WTC11 (cell line): ENCODE measurements around the gene CD180. TPM values are rescaled to one million over a fixed set of nuclear protein-coding genes. Genes with fewer than 3 reads are reported as not detected.

Experiments used
- ATAC-seq: fragments of 200-7000 bp; cut with Tn5 transposase; 2 replicates; pipeline ENCODE4 v1.10.0; 2021; ENCODE audit warnings: mild to moderate bottlenecking, moderate library complexity
- CTCF ChIA-PET: fragments of 300-600 bp; sonication (Branson Sonifier 250); formaldehyde crosslinking; loops from one replicate; lab custom pipeline; 2021; ENCODE audit warnings: antibody characterized with exemption; lab: Charles Lee
- POLR2A ChIA-PET: fragments of 350-600 bp; sonication (Branson Sonifier 250); formaldehyde crosslinking; loops from one replicate; lab custom pipeline; 2021; ENCODE audit warnings: antibody characterized with exemption; lab: Charles Lee
- DNase-seq: peaks from one replicate; pipeline ENCODE4 v3.0.0; 2021; ENCODE audit warnings: low spot score
- H3K27ac Mint-ChIP-seq: 2 replicates; pipeline ENCODE4 v1.8.0; 2021; ENCODE audit warnings: mixed read lengths
- H3K27me3 Mint-ChIP-seq: 2 replicates; pipeline ENCODE4 v1.8.0; 2021; ENCODE audit warnings: low read depth, mild to moderate bottlenecking, moderate library complexity, mixed read lengths
- H3K36me3 Mint-ChIP-seq: 2 replicates; pipeline ENCODE4 v1.8.0; 2021; ENCODE audit warnings: mixed read lengths
- H3K4me1 Mint-ChIP-seq: 2 replicates; pipeline ENCODE4 v1.8.0; 2022; ENCODE audit warnings: mixed read lengths
- H3K4me3 Mint-ChIP-seq: 2 replicates; pipeline ENCODE4 v1.8.0; 2021; ENCODE audit warnings: mild to moderate bottlenecking, moderate library complexity, mixed read lengths
- H3K9me3 Mint-ChIP-seq: 2 replicates; pipeline ENCODE4 v1.8.0; 2021; ENCODE audit warnings: mixed read lengths
- ATF1 ChIP-seq: sonication (generic); formaldehyde crosslinking; IDR thresholded peaks from 2 replicates; pipeline ENCODE4 v1.8.1; 2023; ENCODE audit warnings: mild to moderate bottlenecking, moderate library complexity, missing genetic modification reagents
- CREB1 ChIP-seq: sonication (generic); formaldehyde crosslinking; IDR thresholded peaks from 2 replicates; pipeline ENCODE4 v1.8.0; 2023; ENCODE audit warnings: mild to moderate bottlenecking, missing genetic modification reagents
- E2F4 ChIP-seq: sonication (generic); formaldehyde crosslinking; IDR thresholded peaks from 2 replicates; pipeline ENCODE4 v1.8.1; 2022; ENCODE audit warnings: low read depth, mild to moderate bottlenecking, moderate library complexity, missing genetic modification reagents, borderline replicate concordance
- HMGA2 ChIP-seq: fragments of 250-450 bp; sonication (Bioruptor Pico); IDR thresholded peaks from 2 replicates; pipeline ENCODE4 v1.4.0; 2021; ENCODE audit warnings: mild to moderate bottlenecking, moderate library complexity
- HMGXB4 ChIP-seq: sonication (generic); formaldehyde crosslinking; IDR thresholded peaks from 2 replicates; pipeline ENCODE4 v1.8.1; 2023; ENCODE audit warnings: mild to moderate bottlenecking, moderate library complexity, missing genetic modification reagents
- KAT7 ChIP-seq: sonication (generic); formaldehyde crosslinking; IDR thresholded peaks from 2 replicates; pipeline ENCODE4 v1.8.1; 2023; ENCODE audit warnings: missing genetic modification reagents, mild to moderate bottlenecking, borderline replicate concordance
- OVOL2 ChIP-seq: fragments of 250-450 bp; sonication (Bioruptor Pico); IDR thresholded peaks from 2 replicates; pipeline ENCODE4 v1.9.0; 2021; ENCODE audit warnings: mild to moderate bottlenecking, borderline replicate concordance
- RORB ChIP-seq: fragments of 250-450 bp; sonication (Bioruptor Pico); IDR thresholded peaks from 2 replicates; pipeline ENCODE4 v1.9.0; 2021; ENCODE audit warnings: mild to moderate bottlenecking
- SP1 ChIP-seq: sonication (generic); formaldehyde crosslinking; conservative IDR thresholded peaks from 2 replicates; pipeline ENCODE4 v1.8.1; 2022; ENCODE audit warnings: missing genetic modification reagents
- TCF7 ChIP-seq: sonication (generic); formaldehyde crosslinking; IDR thresholded peaks from 2 replicates; pipeline ENCODE4 v1.8.0; 2022; ENCODE audit warnings: mild to moderate bottlenecking, low read depth, missing genetic modification reagents, moderate library complexity
- ZNF138 ChIP-seq: sonication (generic); formaldehyde crosslinking; conservative IDR thresholded peaks from 2 replicates; pipeline ENCODE4 v1.8.1; 2022; ENCODE audit warnings: mild to moderate bottlenecking, moderate library complexity, missing genetic modification reagents
- total RNA-seq: library from RNA; stranded (reverse); gene quantifications from 3 replicates; pipeline ENCODE4 v1.2.3, GENCODE V29; 2021
- TF ChIP-seq, protein P1 (sequence below): fragments of 250-450 bp; sonication (Bioruptor Pico); IDR thresholded peaks from 2 replicates; pipeline ENCODE4 v1.9.0; 2021; ENCODE audit warnings: mild to moderate bottlenecking, borderline replicate concordance
- TF ChIP-seq, protein P2 (sequence below): sonication (generic); formaldehyde crosslinking; IDR thresholded peaks from 2 replicates; pipeline ENCODE4 v1.8.0; 2023; ENCODE audit warnings: mild to moderate bottlenecking, missing genetic modification reagents

The CD180 gene
- total RNA-seq, 1 experiment from 2014 or later: not detected

GRCh38 chr5:67187006-67187715 lies 9.4 kb downstream of the CD180 start (continued):
- TF ChIP-seq, protein P1, sequence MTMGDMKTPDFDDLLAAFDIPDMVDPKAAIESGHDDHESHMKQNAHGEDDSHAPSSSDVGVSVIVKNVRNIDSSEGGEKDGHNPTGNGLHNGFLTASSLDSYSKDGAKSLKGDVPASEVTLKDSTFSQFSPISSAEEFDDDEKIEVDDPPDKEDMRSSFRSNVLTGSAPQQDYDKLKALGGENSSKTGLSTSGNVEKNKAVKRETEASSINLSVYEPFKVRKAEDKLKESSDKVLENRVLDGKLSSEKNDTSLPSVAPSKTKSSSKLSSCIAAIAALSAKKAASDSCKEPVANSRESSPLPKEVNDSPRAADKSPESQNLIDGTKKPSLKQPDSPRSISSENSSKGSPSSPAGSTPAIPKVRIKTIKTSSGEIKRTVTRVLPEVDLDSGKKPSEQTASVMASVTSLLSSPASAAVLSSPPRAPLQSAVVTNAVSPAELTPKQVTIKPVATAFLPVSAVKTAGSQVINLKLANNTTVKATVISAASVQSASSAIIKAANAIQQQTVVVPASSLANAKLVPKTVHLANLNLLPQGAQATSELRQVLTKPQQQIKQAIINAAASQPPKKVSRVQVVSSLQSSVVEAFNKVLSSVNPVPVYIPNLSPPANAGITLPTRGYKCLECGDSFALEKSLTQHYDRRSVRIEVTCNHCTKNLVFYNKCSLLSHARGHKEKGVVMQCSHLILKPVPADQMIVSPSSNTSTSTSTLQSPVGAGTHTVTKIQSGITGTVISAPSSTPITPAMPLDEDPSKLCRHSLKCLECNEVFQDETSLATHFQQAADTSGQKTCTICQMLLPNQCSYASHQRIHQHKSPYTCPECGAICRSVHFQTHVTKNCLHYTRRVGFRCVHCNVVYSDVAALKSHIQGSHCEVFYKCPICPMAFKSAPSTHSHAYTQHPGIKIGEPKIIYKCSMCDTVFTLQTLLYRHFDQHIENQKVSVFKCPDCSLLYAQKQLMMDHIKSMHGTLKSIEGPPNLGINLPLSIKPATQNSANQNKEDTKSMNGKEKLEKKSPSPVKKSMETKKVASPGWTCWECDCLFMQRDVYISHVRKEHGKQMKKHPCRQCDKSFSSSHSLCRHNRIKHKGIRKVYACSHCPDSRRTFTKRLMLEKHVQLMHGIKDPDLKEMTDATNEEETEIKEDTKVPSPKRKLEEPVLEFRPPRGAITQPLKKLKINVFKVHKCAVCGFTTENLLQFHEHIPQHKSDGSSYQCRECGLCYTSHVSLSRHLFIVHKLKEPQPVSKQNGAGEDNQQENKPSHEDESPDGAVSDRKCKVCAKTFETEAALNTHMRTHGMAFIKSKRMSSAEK (CRISPR knock-in tag): no peak
- TF ChIP-seq RORB (CRISPR knock-in tag): no peak

- no peak for TF ChIP-seq SP1 (CRISPR knock-in tag)
- no peak for TF ChIP-seq TCF7 (CRISPR knock-in tag)
- TF ChIP-seq, protein P2, sequence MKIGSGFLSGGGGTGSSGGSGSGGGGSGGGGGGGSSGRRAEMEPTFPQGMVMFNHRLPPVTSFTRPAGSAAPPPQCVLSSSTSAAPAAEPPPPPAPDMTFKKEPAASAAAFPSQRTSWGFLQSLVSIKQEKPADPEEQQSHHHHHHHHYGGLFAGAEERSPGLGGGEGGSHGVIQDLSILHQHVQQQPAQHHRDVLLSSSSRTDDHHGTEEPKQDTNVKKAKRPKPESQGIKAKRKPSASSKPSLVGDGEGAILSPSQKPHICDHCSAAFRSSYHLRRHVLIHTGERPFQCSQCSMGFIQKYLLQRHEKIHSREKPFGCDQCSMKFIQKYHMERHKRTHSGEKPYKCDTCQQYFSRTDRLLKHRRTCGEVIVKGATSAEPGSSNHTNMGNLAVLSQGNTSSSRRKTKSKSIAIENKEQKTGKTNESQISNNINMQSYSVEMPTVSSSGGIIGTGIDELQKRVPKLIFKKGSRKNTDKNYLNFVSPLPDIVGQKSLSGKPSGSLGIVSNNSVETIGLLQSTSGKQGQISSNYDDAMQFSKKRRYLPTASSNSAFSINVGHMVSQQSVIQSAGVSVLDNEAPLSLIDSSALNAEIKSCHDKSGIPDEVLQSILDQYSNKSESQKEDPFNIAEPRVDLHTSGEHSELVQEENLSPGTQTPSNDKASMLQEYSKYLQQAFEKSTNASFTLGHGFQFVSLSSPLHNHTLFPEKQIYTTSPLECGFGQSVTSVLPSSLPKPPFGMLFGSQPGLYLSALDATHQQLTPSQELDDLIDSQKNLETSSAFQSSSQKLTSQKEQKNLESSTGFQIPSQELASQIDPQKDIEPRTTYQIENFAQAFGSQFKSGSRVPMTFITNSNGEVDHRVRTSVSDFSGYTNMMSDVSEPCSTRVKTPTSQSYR (CRISPR knock-in tag): no peak
- TF ChIP-seq, protein P1 (CRISPR knock-in tag): no peak
- TF ChIP-seq ZNF138 (CRISPR knock-in tag): no peak
- no peak for TF ChIP-seq RORB (CRISPR knock-in tag)
- no peak for TF ChIP-seq ATF1 (CRISPR knock-in tag)
- no peak for TF ChIP-seq OVOL2
- TF ChIP-seq CREB1: no peak
- TF ChIP-seq E2F4: no peak
- no peak for TF ChIP-seq KAT7
- TF ChIP-seq HMGXB4 (CRISPR knock-in tag): no peak
- TF ChIP-seq HMGA2 (CRISPR knock-in tag): no peak
- Mint-ChIP-seq H3K4me1 (peaks cover 26% of the 10 kb centered on the region), H3K4me3 (no peak overlapping the region), H3K36me3 (no peaks in the 10 kb centered on the region; the same call in 1 of the 2 replicates), H3K27ac (no peak overlapping the region), H3K27me3 (peaks cover 10% of the 10 kb centered on the region), H3K9me3 (peaks cover 9% of the 10 kb centered on the region; the same call in 1 of the 2 replicates)
- no peak for DNase-seq
- ATAC-seq: no peak
- ChIA-PET POLR2A (no interaction called here), CTCF (no interaction called here)
Observed at GRCh38 chr5:67183859-67184258, 12.7 kb downstream of the CD180 start.
